ENCODE data around the gene DENND1A. TPM values are rescaled to one million over a fixed set of nuclear protein-coding genes. Genes with fewer than 3 reads are reported as not detected.

DENND1A gene
- total and polyA plus RNA-seq, 4 donors = 13.4 to 30.5 (median 28.3) TPM

DNA sequence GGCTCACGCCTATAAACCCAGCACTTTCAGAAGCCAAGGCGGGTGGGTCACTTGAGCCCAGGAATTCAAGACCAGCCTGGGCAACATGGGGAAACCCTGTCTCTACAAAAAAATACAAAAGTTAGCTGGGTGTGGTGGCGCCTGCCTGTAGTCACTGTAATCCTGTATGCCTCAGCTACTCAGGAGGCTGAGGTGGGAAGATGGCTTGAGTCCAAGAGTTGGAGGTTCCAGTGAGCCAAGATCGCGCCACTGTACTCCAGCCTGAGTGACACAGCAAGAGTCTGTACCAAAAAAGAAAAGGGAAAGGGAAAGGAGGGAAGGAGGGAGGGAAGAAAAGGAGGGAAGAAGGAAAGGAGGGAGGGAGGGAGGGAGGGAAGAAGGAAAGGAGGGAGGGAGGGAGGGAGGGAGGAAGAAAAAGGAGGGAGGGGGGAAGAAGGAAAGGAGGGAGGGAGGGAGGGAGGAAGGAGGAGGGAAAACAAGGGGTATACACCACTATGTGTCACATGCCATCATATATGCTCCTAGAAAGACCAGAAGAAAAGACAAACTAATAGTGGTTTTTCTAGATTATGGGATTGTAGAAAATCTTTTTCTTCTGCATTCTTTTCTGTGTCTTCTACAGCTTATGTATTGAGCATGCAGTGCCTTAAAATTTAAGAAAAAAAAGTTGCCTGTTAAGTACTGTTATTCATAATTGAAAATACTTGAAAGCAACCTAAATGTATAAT lies 240.1 kb downstream of the DENND1A start:
- H3K27ac ChIP-seq (ENCODE audit: low read depth, low read length) = no peak overlapping the region
- no peaks in the 10 kb centered on the region for H3K9me3 ChIP-seq (ENCODE audit: control insufficient read depth, insufficient read depth, low read length)
- no peaks in the 10 kb centered on the region for H3K4me1 ChIP-seq (ENCODE audit: control insufficient read depth, insufficient read depth, low read length)
- no peaks in the 10 kb centered on the region for H3K36me3 ChIP-seq (ENCODE audit: control insufficient read depth, insufficient read depth, low read length)
- H3K4me3 ChIP-seq (ENCODE audit: low read depth, low read length) = no peak overlapping the region
- DNase-seq (ENCODE audit: low read depth in 4 of 6, low spot score in 6 of 6) = no peak
- H3K27me3 ChIP-seq (ENCODE audit: control insufficient read depth, insufficient read depth, low read length) = no peaks in the 10 kb centered on the region
- 87% methylated on average over 3 of the region's 5 CpGs for WGBS (ENCODE audit: insufficient coverage)

DNA sequence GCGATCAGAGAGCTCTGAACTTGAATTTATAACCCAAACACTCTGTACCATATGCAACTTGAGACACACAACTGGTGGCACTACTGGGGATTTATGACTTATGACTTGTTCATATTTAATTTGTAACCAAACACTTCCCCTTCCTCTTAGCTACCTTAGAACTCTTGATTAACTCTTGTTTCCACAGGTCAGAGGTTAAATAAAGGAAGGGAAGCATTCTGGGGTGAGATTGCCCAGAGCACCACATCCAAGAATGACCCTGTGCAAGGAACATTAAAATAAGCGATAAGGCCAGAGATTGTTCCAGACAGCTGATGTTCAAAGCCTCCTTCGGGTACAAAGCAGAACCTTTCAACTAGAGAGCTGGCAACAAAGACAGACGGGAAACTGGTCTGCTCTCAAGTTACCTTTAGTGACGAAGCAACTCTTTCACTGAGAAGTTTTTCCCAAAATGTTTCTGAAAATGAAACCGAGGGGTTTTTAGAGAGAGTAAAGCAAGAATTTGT lies 242.6 kb downstream of the DENND1A start:
- no CpG with 5 or more reads among the region's 6 CpGs for WGBS (ENCODE audit: insufficient coverage)

DNA sequence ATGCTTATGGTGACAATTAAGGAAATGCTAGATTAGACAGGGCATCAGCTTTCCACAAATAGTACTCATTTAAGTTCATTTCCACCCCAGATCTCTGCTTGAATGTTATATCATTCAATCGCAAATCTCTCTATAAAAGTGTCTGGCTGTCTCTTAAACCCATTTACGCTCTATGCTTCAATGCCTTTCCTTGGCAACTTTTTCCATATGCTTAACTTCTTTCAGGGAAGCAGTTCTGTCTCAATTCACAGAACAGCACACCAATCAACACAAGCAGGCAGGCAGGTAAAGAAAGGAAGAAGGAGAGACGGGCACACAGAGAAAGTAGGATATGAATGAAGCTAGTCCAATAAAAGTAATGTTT lies 243.1 kb downstream of the DENND1A start:
- 55% methylated on average over 2 of the region's 3 CpGs for WGBS (ENCODE audit: insufficient coverage)

More for the DNA sequence above, 242.6 kb downstream of the DENND1A start:
- H3K4me3 ChIP-seq (ENCODE audit: low read depth, low read length) = no peak overlapping the region
- H3K27ac ChIP-seq (ENCODE audit: low read depth, low read length) = no peak overlapping the region
- DNase-seq (ENCODE audit: low read depth in 4 of 6, low spot score in 6 of 6) = peak in 1 of 6 donors; percentile 21
- no peaks in the 10 kb centered on the region for H3K9me3 ChIP-seq (ENCODE audit: control insufficient read depth, insufficient read depth, low read length)
- H3K27me3 ChIP-seq (ENCODE audit: control insufficient read depth, insufficient read depth, low read length) = no peaks in the 10 kb centered on the region
- H3K36me3 ChIP-seq (ENCODE audit: control insufficient read depth, insufficient read depth, low read length) = no peaks in the 10 kb centered on the region
- no peaks in the 10 kb centered on the region for H3K4me1 ChIP-seq (ENCODE audit: control insufficient read depth, insufficient read depth, low read length)

DNA sequence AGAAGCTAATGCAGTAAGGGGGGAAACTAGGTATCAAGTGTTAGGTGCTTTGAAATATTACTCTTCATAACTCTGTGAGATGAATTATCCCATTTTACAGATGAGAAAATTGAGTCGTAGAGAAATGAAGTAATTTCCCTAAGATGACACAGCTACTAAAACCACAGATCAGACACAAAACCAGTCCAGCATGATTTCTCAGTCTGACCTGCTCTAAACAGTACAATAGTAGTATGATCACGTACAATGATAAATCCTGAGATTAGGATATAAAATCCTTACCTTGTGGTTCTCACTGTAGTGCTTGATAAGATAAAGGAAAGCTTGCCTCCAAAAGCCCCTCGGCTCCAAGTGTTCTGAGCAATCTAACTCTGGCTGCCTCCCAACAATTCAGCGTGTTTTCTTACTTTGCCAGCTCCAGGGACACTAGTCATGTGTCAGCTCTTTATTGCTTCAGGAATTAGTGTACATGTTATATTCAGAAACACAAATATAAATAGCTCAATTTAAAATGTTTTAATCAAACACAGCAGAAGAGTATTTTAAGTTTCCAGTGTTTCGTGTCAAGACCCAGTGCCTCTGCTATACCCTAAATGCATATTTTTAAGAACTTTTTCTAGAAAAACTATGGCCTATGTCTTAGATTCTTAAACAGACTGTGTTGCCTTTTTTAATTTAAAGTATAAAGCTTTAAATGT lies 243.6 kb downstream of the DENND1A start:
- no peak overlapping the region for H3K27ac ChIP-seq (ENCODE audit: low read depth, low read length)

More for the DNA sequence above, 243.1 kb downstream of the DENND1A start:
- peak in 2 of 6 donors; percentile 53 to 77 for DNase-seq (ENCODE audit: low read depth in 4 of 6, low spot score in 6 of 6)
- Histone ChIP-seq H3K36me3 (ENCODE audit: control insufficient read depth, insufficient read depth, low read length) (no peaks in the 10 kb centered on the region), H3K9me3 (ENCODE audit: control insufficient read depth, insufficient read depth, low read length) (no peaks in the 10 kb centered on the region), H3K4me3 (ENCODE audit: low read depth, low read length) (no peak overlapping the region), H3K27me3 (ENCODE audit: control insufficient read depth, insufficient read depth, low read length) (no peaks in the 10 kb centered on the region), H3K27ac (ENCODE audit: low read depth, low read length) (no peak overlapping the region), H3K4me1 (ENCODE audit: control insufficient read depth, insufficient read depth, low read length) (no peaks in the 10 kb centered on the region)

DNA sequence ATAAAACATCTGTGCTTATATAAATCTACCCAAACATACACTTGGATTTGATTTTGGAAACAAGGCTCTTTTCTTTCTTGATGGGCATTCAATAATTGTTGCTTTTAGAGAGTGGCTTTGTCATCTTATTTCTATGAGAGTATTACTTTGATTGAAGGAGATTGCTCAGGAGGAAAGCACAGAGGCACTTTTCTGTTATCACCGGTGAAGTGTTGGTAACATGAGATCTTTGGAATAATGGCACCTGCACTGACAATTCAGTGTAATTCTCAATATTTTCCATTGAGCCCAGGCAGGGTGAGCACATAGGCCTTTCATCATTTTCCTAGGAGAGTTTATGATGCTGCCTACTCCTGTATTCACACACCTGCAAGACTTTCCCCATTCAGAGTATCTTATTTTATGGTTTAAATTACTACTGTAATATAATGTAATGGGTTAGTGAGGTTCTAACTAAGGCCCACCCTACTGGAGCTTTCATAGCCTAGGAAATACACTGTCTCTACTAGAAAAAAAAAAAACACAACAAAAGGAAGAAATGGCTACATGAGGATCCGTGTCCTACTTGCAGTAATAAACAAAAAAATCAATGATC lies 244.3 kb downstream of the DENND1A start:
- no peaks in the 10 kb centered on the region for H3K9me3 ChIP-seq (ENCODE audit: control insufficient read depth, insufficient read depth, low read length)
- DNase-seq (ENCODE audit: low read depth in 4 of 6, low spot score in 6 of 6) = peak in 1 of 6 donors; percentile 25
- H3K36me3 ChIP-seq (ENCODE audit: control insufficient read depth, insufficient read depth, low read length) = no peaks in the 10 kb centered on the region
- WGBS (ENCODE audit: insufficient coverage) = no CpG with 5 or more reads among the region's 2 CpGs
- no peak overlapping the region for H3K4me3 ChIP-seq (ENCODE audit: low read depth, low read length)
- H3K27ac ChIP-seq (ENCODE audit: low read depth, low read length) = no peak overlapping the region
- no peaks in the 10 kb centered on the region for H3K27me3 ChIP-seq (ENCODE audit: control insufficient read depth, insufficient read depth, low read length)
- no peaks in the 10 kb centered on the region for H3K4me1 ChIP-seq (ENCODE audit: control insufficient read depth, insufficient read depth, low read length)

More for the DNA sequence above, 243.6 kb downstream of the DENND1A start:
- Histone ChIP-seq H3K4me1 (ENCODE audit: control insufficient read depth, insufficient read depth, low read length) (no peaks in the 10 kb centered on the region), H3K27me3 (ENCODE audit: control insufficient read depth, insufficient read depth, low read length) (no peaks in the 10 kb centered on the region), H3K9me3 (ENCODE audit: control insufficient read depth, insufficient read depth, low read length) (no peaks in the 10 kb centered on the region), H3K36me3 (ENCODE audit: control insufficient read depth, insufficient read depth, low read length) (no peaks in the 10 kb centered on the region), H3K4me3 (ENCODE audit: low read depth, low read length) (no peak overlapping the region)
- no CpG with 5 or more reads among the region's 5 CpGs for WGBS (ENCODE audit: insufficient coverage)
- peak in 5 of 6 donors; percentile 35 to 91 (median 49) for DNase-seq (ENCODE audit: low read depth in 4 of 6, low spot score in 6 of 6)

DNA sequence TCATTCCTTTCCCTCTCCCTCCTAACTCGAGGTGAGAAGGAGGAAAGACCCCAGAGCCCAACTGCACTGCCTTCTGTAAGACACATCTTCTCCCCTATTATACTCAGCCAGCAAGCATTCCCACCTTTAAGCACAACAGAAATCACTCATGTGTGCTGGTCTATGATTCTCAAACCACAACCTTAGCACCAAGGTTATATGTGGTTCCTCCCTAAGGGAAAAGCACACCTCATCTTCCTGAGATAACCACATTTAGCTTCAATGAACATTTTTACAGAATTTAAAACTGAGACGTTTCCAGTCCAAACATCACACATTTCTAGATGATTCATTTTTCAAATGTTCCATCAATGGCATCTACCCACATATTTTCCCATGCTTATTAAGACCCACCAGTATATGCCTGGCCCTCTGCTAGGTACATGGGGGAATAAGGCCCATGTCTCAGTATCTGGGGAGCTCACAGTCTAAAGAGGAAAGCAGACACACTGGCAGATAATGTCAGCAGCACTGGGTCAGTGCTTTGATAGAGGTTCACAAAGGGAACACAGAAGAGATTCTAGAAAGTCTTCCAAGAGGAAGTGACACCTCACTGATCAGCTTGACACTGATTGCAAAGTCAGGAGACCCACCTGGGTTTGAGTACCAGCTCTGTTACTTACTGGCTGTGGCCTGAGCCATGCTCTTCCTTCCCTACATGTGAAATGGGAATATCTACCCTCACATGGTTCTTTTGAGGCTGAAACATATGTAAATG lies 245.4 kb downstream of the DENND1A start:
- H3K4me1 ChIP-seq (ENCODE audit: control insufficient read depth, insufficient read depth, low read length) = peaks cover 3% of the 10 kb centered on the region
- H3K9me3 ChIP-seq (ENCODE audit: control insufficient read depth, insufficient read depth, low read length) = no peaks in the 10 kb centered on the region
- H3K4me3 ChIP-seq (ENCODE audit: low read depth, low read length) = no peak overlapping the region
- WGBS (ENCODE audit: insufficient coverage) = 72% methylated on average over 2 of the region's 2 CpGs
- H3K36me3 ChIP-seq (ENCODE audit: control insufficient read depth, insufficient read depth, low read length) = no peaks in the 10 kb centered on the region
- H3K27me3 ChIP-seq (ENCODE audit: control insufficient read depth, insufficient read depth, low read length) = no peaks in the 10 kb centered on the region
- no peak overlapping the region for H3K27ac ChIP-seq (ENCODE audit: low read depth, low read length)
- DNase-seq (ENCODE audit: low read depth in 4 of 6, low spot score in 6 of 6) = no peak

DNA sequence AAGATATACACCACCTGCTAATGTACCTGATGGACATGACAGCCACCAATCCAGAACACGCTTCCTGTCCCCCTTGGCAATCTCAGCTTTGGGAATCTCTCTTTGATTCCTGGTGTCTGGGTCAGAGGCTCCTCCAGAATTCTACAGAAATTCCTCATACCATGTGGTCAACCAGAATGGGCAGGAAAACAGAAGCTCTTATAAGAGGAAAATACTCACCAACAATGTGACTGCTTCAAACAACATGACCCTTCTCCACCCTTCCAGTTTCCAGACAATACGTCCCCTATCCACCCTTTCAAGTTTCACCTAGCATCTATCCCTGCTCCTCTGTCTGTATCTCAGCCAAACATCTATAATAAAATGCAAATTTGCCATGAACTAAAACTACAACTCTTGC lies 247.2 kb downstream of the DENND1A start:
- H3K27me3 ChIP-seq (ENCODE audit: control insufficient read depth, insufficient read depth, low read length) = no peaks in the 10 kb centered on the region
- no peak overlapping the region for H3K4me3 ChIP-seq (ENCODE audit: low read depth, low read length)
- no peak overlapping the region for H3K27ac ChIP-seq (ENCODE audit: low read depth, low read length)
- 100% methylated on average over 2 of the region's 2 CpGs for WGBS (ENCODE audit: insufficient coverage)
- no peaks in the 10 kb centered on the region for H3K9me3 ChIP-seq (ENCODE audit: control insufficient read depth, insufficient read depth, low read length)
- peaks cover 11% of the 10 kb centered on the region for H3K4me1 ChIP-seq (ENCODE audit: control insufficient read depth, insufficient read depth, low read length)
- DNase-seq (ENCODE audit: low read depth in 4 of 6, low spot score in 6 of 6) = no peak
- no peaks in the 10 kb centered on the region for H3K36me3 ChIP-seq (ENCODE audit: control insufficient read depth, insufficient read depth, low read length)

DNA sequence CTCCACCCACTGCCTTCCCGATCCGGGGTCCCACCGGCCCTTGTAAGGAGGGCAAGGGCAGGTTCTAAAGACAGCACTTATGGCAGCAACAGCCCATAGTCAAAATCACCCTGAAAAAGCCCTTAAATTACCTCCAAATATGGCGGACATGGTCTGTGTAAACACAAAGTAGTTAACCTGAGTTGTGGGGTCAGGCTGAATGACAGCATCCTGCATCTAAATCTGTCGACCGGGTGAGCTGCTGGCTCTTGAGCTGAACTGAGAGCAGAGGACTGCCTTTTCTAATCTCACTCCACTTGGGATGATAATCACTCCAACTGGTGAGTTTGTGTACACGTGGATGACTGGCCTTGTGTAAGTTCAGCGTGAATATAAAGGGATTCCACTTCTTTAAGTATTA lies 249.6 kb downstream of the DENND1A start:
- H3K36me3 ChIP-seq (ENCODE audit: control insufficient read depth, insufficient read depth, low read length) = no peaks in the 10 kb centered on the region
- peaks cover 13% of the 10 kb centered on the region for H3K4me1 ChIP-seq (ENCODE audit: control insufficient read depth, insufficient read depth, low read length)
- no peaks in the 10 kb centered on the region for H3K27me3 ChIP-seq (ENCODE audit: control insufficient read depth, insufficient read depth, low read length)
- H3K27ac ChIP-seq (ENCODE audit: low read depth, low read length) = no peak overlapping the region
- 100% methylated on average over 2 of the region's 8 CpGs for WGBS (ENCODE audit: insufficient coverage)
- DNase-seq (ENCODE audit: low read depth in 4 of 6, low spot score in 6 of 6) = no peak
- no peak overlapping the region for H3K4me3 ChIP-seq (ENCODE audit: low read depth, low read length)
- no peaks in the 10 kb centered on the region for H3K9me3 ChIP-seq (ENCODE audit: control insufficient read depth, insufficient read depth, low read length)

DNA sequence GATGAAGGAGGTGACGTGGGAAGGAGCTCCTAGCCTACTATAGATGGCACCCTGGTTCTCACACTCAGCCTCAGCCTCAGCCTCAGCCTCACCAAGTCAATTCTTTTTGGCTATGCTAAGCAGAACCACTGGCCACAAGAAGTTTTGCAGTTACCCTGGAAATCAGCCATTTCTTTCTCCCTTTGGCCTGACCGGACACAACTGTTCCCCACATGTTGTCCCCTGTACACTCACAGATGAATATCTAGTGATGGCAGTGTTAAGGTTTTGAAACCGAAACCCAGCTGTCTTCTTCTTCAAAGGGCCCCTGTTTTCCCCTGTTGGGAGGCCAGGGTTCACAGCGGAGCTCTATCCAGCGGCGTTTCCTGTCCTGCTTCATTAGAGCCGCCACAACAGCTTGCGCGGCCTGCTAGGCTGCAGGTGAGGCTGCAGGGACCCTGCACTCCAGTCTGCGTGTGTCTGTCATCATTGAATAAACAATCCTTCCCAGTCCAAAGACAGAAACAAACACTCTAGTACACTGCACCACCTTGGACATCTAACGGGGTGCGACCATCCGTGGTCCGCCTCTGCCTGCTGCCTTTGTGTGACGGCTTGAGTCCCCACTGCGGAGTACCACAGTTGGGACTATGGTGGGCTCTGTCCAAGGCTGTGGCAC lies 250.5 kb downstream of the DENND1A start:
- H3K27me3 ChIP-seq (ENCODE audit: control insufficient read depth, insufficient read depth, low read length) = no peaks in the 10 kb centered on the region
- H3K27ac ChIP-seq (ENCODE audit: low read depth, low read length) = no peak overlapping the region
- H3K4me1 ChIP-seq (ENCODE audit: control insufficient read depth, insufficient read depth, low read length) = peaks cover 13% of the 10 kb centered on the region
- DNase-seq (ENCODE audit: low read depth in 4 of 6, low spot score in 6 of 6) = peak in 1 of 6 donors; percentile 19
- WGBS (ENCODE audit: insufficient coverage) = 78% methylated on average over 14 of the region's 16 CpGs
- no peaks in the 10 kb centered on the region for H3K36me3 ChIP-seq (ENCODE audit: control insufficient read depth, insufficient read depth, low read length)
- H3K9me3 ChIP-seq (ENCODE audit: control insufficient read depth, insufficient read depth, low read length) = no peaks in the 10 kb centered on the region
- no peak overlapping the region for H3K4me3 ChIP-seq (ENCODE audit: low read depth, low read length)

Data from spinal cord (tissue), 10 donors.